DMS53 treated with DMSO at 0.1 percent for 48 hours (cell line): ENCODE results near the gene VTA1.

Experiments
- DNase-seq: peaks from one replicate; lab custom pipeline; 2025; ENCODE audit not compliant: unreplicated experiment; lab: John Stamatoyannopoulos, UW

The VTA1 gene

DNA sequence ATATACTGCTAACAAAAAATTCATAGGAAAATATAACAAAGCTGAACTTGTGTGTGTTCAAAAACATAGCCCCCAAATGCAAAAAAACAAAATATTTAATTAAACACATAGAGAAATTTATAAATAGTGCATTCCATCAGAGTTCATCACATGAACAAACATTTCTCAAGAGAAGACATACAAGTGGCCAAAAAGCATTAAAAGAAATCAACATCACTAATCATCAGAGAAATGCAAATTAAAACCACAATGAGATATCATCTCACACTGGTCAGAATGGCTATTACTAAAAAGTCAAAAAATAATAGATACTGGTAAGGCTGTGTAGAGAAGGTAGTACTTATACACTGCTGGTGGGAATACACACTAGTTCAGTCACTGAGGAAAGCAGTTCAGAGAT is 115.2 kb downstream of the VTA1 start:
- no peak for DNase-seq

DNA sequence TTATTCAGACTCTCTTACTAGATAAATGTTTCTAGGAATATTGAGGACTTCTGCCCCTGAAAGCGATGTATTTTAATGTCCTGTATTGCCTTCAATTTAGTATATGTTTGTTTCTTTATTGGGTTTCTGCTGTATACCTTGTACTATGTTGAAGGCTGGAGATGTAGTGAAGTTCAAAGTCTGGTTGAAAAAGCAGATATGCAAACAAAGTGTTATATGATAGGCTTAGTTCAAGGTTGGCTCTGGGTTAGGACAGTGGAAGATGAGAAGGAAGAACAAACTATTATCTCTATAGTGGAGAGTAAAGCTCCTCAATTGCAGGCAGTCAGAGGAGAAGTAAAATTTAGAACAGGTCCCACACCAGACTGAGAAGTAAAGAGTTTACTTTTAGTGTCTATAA is 118.4 kb downstream of the VTA1 start:
- no peak for DNase-seq

DNA sequence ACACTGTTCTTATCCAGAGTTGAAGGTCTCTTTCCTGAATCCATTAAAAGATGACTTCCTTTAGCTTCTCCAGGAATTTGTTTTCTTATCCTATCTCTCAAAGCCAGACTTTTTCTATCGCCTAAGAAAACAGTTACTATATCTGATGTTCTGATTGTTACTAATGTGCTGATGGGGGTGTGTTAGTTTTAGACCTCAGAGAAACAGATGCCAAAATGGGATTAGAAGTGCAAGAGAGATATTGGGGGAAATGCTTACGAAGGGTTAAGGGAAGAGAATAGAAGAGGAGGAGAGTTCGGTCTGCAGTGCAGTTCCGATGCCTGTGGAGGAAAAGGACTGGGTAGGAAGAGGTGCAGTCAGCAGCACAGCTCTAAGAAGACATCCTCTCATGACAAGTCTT is 119.0 kb downstream of the VTA1 start:
- DNase-seq, result no peak

DNA sequence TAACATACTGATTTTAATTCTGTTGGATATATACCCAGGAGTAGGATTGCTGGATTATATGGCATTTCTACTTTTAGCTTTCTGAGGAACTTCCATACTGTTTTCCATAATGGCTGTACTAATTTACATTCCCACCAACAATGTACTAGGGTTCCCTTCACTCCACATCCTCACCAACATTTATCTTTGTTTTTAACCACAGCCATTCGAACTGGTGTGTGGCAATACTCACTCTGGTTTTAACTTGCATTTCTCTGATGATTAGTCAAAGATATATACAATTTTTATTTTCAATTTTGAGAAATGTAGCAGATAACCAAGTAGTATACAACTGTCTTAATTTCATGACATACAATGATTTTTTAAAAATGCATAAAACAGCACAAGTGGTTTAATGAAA is 124.4 kb downstream of the VTA1 start:
- DNase-seq, result no peak
